GM12864 (cell line): ENCODE measurements around the gene LILRA2.
"Not testable (repeated sequence)": the region's sequence is repeated elsewhere in the genome, so short reads cannot be mapped to it uniquely, and the experiment has no call there.

Experiments
- DNase-seq: peaks from one replicate; pipeline ENCODE4 v3.0.0-alpha.2; 2011; ENCODE audit warnings: low read depth
- H3K4me3 ChIP-seq: 2 replicates; pipeline ENCODE4 v1.5.1; 2011; ENCODE audit warnings: mild to moderate bottlenecking, low read depth, low read length, control low read depth
- TF ChIP-seq, protein P1 (sequence below): IDR thresholded peaks from 2 replicates; pipeline ENCODE4 v1.5.1; 2011; ENCODE audit warnings: low read depth, mild to moderate bottlenecking, moderate library complexity, low read length, control low read depth, inconsistent platforms; ENCODE audit errors: missing control alignments

LILRA2 gene

DNA sequence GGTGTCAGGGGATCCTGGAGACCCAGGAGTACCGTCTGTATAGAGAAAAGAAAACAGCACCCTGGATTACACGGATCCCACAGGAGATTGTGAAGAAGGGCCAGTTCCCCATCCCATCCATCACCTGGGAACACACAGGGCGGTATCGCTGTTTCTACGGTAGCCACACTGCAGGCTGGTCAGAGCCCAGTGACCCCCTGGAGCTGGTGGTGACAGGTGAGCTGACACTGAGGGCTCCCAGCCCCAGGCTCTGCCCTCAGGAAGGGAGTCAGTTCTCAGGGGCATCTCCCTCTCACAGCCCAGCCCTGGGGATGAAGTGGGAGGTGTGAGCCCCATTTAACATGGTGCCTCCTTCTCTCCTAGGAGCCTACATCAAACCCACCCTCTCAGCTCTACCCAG lies 21.1 kb downstream of the LILRA2 start:
- DNase-seq = no peak
- TF ChIP-seq, protein P1, sequence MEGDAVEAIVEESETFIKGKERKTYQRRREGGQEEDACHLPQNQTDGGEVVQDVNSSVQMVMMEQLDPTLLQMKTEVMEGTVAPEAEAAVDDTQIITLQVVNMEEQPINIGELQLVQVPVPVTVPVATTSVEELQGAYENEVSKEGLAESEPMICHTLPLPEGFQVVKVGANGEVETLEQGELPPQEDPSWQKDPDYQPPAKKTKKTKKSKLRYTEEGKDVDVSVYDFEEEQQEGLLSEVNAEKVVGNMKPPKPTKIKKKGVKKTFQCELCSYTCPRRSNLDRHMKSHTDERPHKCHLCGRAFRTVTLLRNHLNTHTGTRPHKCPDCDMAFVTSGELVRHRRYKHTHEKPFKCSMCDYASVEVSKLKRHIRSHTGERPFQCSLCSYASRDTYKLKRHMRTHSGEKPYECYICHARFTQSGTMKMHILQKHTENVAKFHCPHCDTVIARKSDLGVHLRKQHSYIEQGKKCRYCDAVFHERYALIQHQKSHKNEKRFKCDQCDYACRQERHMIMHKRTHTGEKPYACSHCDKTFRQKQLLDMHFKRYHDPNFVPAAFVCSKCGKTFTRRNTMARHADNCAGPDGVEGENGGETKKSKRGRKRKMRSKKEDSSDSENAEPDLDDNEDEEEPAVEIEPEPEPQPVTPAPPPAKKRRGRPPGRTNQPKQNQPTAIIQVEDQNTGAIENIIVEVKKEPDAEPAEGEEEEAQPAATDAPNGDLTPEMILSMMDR = no peak
- H3K4me3 ChIP-seq = no peak overlapping the region

DNA sequence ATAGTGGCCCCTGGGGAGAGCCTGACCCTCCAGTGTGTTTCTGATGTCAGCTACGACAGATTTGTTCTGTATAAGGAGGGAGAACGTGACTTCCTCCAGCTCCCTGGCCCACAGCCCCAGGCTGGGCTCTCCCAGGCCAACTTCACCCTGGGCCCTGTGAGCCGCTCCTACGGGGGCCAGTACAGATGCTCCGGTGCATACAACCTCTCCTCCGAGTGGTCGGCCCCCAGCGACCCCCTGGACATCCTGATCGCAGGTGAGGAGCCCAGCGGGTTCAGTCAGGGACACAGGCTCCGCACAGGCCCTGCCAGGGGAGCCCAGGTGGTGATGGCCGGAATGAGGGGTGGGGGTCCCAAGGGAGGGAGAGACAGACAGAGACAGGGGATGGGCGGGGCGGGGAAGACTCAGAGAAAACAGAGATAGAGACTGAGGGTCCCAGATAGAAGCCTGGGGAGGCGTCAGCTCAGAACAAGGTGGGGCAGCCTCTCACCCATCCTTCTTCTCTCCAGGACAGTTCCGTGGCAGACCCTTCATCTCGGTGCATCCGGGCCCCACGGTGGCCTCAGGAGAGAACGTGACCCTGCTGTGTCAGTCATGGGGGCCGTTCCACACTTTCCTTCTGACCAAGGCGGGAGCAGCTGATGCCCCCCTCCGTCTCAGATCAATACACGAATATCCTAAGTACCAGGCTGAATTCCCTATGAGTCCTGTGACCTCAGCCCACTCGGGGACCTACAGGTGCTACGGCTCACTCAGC lies 22.3 kb downstream of the LILRA2 start:
- not testable (repeated sequence) for H3K4me3 ChIP-seq, DNase-seq

DNA sequence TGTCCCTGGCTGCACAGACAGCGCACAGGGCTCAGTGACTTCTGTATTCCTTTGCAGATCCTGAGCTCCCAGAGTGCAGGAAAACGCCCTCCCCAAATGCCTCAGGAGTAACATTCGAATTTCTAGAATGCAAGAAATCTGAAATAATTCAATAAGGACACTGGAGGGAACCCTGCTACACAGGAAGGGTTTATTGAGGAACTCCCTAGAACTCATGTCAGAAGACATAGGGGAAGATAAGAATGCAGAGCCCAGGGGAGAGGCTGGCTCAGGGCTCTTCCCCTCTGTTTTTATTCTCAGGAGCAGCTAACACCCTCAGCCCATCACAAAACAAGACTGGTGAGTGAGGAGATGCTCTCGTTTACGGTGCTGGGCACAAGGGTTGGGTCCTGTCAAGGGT lies 26.6 kb downstream of the LILRA2 start:
- TF ChIP-seq, protein P1 = no peak
- no peak overlapping the region for H3K4me3 ChIP-seq
- DNase-seq = no peak

DNA sequence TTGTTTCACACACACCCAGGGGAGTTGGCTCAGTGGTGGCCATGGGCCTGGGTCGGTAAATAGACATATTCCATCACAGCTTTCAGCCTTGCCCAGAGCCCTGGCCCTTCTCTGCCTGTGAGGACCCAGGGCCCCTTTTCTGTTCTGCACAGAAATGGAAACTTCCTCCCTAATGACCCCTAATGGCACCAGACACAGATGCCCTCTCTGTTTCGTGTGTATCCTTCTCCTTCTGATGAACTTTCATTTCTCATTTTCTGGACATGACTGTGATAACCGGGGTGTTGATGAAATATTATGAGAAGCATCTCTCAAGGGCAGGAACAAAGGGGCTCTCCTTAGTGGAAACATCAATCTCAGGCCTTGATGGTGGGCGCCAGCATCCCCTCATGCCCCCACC lies 32.6 kb downstream of the LILRA2 start:
- H3K4me3 ChIP-seq = no peak overlapping the region

DNA sequence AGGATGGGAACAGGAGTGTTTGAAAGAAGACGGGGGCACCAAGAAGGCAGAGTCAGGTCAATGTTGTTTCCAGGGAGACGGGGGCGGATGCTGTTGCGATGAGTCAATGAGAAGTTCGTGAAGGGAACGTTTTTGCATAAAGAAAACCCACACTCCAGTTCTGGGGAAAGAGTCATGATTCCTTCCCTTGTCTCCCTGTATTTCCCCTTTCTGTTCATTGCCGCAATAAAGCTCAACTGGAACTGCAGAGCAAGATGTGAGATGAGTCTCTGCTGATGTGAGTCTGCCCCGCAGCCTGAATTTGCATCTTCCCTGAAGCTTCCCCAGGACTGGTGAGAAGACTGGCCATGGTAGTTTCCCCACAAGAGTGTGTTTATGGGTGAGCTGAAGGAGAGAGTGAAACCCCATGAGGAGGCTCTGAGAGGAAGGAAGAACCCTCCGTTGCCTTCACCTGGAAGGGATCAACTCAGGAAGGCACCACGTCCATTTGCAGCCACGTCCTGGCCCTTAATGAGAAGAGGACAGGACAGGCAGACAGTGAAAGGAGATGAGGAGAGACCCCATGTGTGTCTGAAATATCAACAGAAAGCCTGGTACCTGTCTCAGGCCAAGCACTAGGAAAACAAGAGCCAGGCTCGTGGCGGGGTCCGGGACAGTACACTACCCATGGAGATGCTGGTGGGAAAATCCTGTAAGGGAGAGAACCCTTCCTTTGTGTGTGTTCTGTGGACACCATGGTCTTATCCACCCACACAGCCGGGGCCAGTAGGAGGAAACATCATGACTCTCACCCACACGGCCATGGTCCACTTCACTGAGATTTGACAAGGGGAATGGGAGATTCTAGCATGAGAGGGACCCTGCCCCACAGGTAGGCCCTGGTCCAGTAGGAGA lies 33.5 kb downstream of the LILRA2 start:
- TF ChIP-seq, protein P1 = no peak
- peak; percentile 31 for DNase-seq
- no peak overlapping the region for H3K4me3 ChIP-seq

More for the DNA sequence above, 32.6 kb downstream of the LILRA2 start:
- TF ChIP-seq, protein P1 = no peak
- no peak for DNase-seq

DNA sequence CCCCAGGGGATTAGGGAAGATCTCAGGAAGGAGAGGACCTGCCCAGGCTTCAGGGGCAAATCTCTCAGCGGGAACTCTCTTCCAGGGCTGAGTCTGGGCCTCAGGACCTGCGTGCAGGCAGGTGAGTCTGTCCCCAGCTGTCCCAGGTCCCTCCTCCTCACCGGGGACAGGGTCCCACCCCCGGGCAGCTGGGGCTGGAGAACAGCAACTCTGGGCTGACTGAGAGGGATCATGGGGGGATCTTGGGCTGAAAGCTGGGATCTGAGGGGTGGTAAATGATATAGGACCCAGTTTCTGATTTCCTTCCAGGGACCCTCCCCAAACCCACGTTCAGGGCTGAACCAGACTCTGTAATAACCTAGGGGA lies 34.2 kb downstream of the LILRA2 start:
- H3K4me3 ChIP-seq = no peak overlapping the region
- TF ChIP-seq, protein P1 = no peak
- no peak for DNase-seq

- no peak for DNase-seq
- TF ChIP-seq, protein P1 = no peak
- H3K4me3 ChIP-seq = no peak overlapping the region
These were observed 34.6 kb downstream of the LILRA2 start for GRCh38 chr19:54608205-54608604.
